ENCODE data around the gene KRTAP2-4.

GRCh38 chr17:41096055-41096454 lies 30.4 kb upstream of the KRTAP2-4 start:
- TF ChIP-seq EZH2 (IDR thresholded peaks at IDR 0.05; ENCODE audit: borderline replicate concordance, low read length) = no peak
- TF ChIP-seq, protein P1, sequence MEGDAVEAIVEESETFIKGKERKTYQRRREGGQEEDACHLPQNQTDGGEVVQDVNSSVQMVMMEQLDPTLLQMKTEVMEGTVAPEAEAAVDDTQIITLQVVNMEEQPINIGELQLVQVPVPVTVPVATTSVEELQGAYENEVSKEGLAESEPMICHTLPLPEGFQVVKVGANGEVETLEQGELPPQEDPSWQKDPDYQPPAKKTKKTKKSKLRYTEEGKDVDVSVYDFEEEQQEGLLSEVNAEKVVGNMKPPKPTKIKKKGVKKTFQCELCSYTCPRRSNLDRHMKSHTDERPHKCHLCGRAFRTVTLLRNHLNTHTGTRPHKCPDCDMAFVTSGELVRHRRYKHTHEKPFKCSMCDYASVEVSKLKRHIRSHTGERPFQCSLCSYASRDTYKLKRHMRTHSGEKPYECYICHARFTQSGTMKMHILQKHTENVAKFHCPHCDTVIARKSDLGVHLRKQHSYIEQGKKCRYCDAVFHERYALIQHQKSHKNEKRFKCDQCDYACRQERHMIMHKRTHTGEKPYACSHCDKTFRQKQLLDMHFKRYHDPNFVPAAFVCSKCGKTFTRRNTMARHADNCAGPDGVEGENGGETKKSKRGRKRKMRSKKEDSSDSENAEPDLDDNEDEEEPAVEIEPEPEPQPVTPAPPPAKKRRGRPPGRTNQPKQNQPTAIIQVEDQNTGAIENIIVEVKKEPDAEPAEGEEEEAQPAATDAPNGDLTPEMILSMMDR (IDR thresholded peaks at IDR 0.05; ENCODE audit: low read length) = no peak
